Activated CD4-positive, alpha-beta T cell treated with anti-CD3 and anti-CD28 coated beads, Interleukin-2, amount 50 U/mL, for 16 hours (primary cell): Measurements from ENCODE around the gene BARD1.
"Not testable (repeated sequence)": the region's sequence is repeated elsewhere in the genome, so short reads cannot be mapped to it uniquely, and the experiment has no call there.

ENCODE experiments used
- DNase-seq: peaks from one replicate; pipeline ENCODE4 v3.0.0-alpha.2; 2020

BARD1 gene

GRCh38 chr2:214753455-214753854, 56.0 kb downstream of the BARD1 start:
- DNase-seq: no peak

DNA sequence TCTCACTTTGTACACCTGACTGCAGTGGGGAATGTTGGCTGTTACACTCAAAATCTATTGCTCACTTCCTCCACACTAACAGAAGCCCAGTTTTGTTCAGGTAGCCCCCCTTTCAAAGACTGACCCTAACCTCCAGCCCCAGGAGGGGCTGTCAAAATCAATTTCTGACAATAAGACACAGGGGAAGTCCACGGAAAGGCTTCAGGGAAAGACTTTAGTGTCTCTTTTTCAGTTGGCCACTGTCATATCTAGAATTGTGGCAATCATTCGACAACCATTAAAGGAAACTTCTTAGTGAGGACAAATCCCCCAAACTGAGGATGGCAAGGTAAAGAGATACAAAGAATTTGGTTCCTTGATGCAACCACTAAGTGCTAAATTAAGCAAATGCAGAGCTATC, 59.0 kb downstream of the BARD1 start:
- DNase-seq: peak; percentile 21

GRCh38 chr2:214747992-214748391, 61.5 kb downstream of the BARD1 start:
- DNase-seq: no peak

DNA sequence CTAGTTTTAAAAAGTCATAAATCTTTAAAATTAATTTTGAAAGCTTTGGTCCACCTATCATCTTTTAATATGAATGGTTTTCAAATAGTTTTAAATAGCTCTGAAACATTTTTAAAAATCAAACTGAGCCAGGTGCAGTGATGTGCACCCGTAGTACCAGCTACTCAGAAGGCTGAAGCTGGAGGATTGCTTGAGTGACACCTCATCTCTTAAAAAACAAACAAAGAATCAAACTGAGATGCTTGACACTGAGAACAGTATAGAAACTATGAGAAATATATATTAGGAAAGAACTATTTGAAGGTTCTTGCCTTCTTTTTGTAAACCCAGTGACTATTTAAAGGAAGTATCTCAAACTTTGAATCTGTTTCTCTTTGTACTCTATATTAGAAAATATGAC, 67.4 kb downstream of the BARD1 start:
- no peak for DNase-seq

DNA sequence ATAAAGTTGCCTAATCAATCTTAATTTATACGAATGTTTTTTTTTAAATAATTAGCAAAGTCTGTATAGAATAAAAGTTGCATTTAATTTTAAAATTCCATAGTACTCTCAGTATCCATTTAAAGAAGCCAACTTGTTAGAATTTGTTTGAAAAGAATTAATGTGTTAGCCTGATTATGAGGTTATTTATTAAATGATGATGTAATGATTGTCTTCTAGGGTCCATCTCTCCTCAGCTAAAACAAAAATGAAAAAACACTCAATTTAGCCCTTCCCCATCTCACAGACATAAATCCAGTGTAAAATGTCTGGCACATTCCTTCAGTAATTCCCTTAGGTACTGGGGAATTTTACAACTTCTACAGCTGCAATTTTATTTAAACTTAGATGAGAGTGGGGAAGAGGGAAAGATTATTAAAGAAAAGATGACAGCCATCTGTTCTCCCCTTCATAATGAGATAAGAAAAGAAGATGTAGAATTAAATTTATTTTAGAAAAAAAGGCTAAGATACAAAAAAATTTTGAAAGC, 68.6 kb downstream of the BARD1 start:
- no peak for DNase-seq

DNA sequence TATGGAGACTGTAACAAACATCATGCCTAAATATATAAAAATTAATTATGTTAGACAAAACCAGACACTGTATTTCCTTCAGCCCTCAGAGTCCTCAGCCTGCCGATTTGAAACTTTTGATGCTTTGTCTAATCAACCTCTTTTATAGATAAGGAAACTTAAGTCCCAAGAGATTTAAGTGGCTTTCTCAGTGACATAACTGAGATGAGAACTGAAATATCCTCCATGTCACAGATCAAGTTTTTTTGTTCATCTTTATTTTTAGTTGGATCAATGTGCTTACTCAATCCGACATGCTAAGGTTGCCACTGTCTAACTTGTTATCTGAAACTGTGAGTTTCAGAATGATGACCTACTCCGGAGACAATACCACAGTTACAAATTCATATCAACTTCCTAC, 72.3 kb downstream of the BARD1 start:
- peak; percentile 79 for DNase-seq

GRCh38 chr2:214730800-214731407, 78.6 kb downstream of the BARD1 start:
- DNase-seq: peak; percentile 37

DNA sequence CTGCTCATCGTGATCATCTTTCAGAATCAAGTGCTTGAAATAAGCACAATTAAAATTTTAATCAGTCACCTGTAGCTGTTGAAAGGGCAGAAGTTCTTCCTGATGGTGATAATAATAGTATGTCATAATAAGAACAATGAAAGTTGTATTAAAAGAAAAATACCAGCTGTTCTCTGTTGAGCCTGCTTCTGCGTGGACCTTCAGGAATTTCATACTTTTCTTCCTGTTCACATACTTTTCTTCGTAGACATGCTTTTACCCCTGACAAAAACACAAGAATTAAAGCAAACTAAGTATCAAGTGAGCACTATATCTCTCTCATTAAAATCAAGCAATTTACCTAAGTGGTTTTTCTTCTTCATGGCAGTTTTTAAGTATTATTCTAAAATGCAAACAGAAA, 79.2 kb downstream of the BARD1 start:
- no peak for DNase-seq

DNA sequence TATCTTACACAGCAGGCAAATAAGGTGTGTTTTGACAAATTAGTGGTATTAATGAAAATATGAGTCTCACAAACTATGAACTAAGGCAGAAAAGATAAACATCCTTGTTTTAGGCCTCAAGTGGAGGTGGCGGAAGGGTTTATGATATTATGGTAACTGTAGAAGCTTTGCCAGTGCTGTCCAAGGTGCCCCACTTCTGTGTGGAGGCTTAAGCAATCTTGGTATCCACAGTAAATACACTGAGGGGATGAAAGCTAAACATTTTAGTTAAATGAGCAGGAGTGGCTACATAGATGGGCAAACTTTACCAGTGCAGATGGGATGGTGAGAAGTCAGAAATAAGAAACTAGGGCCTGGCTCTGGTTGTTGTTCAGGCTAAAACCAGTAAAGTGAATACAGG, 84.7 kb downstream of the BARD1 start:
- no peak for DNase-seq

DNA sequence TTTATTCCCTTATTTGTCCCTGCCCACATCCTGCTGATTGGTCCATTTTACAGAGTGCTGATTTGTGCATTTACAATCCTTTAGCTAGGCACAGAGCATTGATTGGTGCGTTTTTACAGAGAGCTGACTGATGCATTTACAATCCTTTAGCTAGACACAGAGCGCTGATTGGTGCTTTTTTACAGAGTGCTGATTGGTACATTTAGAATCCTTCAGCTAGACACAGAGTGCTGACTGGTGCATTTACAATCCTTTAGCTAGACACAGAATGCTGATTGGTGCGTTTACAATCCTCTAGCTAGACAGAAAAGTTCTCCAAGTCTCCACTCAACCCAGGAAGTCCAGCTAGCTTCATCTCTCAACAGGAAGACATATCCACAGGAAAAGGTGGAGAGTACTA, 91.6 kb downstream of the BARD1 start:
- DNase-seq: not testable (repeated sequence)

- no peak for DNase-seq
Measured at GRCh38 chr2:214716811-214717560, 92.5 kb downstream of the BARD1 start.

GRCh38 chr2:214715025-214715424, 94.5 kb downstream of the BARD1 start:
- no peak for DNase-seq

DNA sequence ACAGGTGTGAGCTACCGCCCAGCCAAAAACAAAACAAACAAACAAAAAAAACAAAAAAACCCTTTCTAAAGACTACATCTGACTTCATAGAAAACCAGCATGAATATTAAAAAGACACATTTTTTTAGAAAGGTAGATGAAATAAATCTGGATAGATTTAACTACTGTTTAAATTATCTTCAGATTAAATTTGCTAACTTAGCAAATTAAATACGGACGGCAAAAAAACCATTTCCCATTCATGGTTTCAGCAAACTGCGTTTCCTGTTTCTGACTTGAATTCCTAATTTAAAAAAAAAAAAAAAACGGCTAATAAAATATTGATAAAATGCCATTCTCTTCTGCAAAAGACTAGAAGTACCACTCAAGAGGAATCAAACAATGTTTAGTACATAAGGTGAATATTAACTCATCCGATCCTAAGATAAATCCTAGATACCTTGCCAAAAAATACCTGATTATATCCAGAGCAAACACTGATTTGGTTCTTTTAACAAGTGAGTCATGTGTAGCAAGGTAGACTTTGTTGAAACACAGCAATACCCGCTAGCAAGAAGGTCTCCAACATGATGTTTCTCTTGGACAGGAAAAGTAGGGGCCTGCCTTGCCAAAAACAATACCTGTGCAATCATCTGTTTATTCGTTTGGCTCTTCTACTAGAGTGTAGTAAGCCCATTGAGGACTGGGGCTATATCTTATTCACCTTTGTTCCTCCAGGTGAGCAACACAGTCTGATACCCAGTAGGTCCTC, 96.2 kb downstream of the BARD1 start:
- DNase-seq: no peak

- no peak for DNase-seq
Measured at GRCh38 chr2:214710729-214711128, 98.8 kb downstream of the BARD1 start.

- DNase-seq: no peak
Measured at GRCh38 chr2:214706986-214707385, 102.5 kb downstream of the BARD1 start.

GRCh38 chr2:214699236-214699635, 110.2 kb downstream of the BARD1 start:
- no peak for DNase-seq

DNA sequence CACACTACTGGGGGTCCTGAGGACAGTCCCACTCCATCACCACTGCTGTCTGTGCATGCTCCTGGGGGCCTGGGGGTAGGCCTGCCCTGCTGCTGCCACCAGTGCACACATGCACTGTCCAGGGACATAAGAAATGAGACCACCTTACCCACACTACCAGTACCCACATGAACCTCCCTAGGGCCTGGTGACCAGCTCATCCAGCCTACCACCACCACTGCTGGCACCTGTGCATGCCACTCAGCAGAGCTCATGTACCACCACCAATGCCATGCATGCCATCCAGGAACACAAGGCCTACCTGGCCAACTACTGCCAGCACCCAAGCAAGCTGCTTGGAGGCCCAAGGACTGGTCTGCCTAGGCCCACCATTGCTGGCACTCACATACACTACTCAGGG, 112.8 kb downstream of the BARD1 start:
- DNase-seq: no peak

DNA sequence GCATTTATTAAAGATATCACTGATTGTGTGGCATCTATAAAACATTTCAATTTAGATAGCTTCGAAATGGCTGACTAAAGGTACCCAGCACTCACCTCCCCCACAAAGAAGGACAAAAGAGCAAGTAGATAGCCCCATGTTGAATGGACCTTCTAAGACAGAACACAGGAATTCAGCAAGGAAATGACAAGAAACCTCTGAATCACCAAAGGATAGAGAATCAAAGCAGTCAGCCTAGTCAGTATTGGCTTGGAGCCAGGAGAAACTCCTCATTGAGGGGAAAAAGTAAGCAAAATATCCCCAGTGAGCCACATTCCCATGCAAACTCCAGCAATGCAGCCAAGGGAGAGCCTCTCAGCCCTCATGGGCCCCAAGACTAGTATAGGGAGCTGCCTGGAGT, 113.7 kb downstream of the BARD1 start:
- no peak for DNase-seq

- DNase-seq: not testable (repeated sequence)
Measured at GRCh38 chr2:214683557-214683956, 125.9 kb downstream of the BARD1 start.

DNA sequence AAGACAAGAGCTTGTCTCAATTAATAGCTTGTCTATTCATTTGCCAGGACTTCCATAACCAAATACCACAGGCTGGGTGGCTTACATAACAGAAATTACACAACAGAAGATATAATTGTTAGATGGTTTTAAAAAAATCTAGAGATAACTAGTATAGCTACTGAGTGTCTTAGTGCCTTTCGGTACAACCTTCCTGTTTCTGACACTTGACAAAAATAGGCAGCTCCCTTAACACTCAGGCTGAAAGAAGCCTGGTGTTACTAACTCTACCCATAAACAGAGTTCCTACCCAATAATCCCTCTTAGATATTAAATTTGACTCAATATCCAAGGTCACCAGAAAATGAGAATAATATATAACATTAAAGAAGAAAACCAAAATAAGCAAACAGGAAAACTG, 129.7 kb downstream of the BARD1 start:
- no peak for DNase-seq

GRCh38 chr2:214676421-214677089, 132.9 kb downstream of the BARD1 start:
- DNase-seq: no peak
